Measurements from ENCODE around the gene IL18R1.

Gene IL18R1

GRCh38 chr2:102433973-102434654 lies 78.5 kb downstream of the IL18R1 start:
- no peak for DNase-seq (ENCODE audit: low spot score)

- DNase-seq (ENCODE audit: low spot score): no peak
These were observed 79.2 kb downstream of the IL18R1 start for GRCh38 chr2:102434655-102435381.

GRCh38 chr2:102435741-102436140 lies 80.1 kb downstream of the IL18R1 start:
- DNase-seq (ENCODE audit: low spot score): no peak

GRCh38 chr2:102436323-102436722 lies 80.7 kb downstream of the IL18R1 start:
- no peak for DNase-seq (ENCODE audit: low spot score)

GRCh38 chr2:102437122-102437521 lies 81.5 kb downstream of the IL18R1 start:
- DNase-seq (ENCODE audit: low spot score): no peak

GRCh38 chr2:102438111-102438510 lies 82.5 kb downstream of the IL18R1 start:
- DNase-seq (ENCODE audit: low spot score): no peak

- DNase-seq (ENCODE audit: low spot score): no peak
These were observed 83.0 kb downstream of the IL18R1 start for GRCh38 chr2:102438578-102438977.

GRCh38 chr2:102439065-102439695 lies 83.6 kb downstream of the IL18R1 start:
- DNase-seq (ENCODE audit: low spot score): peak; percentile 38

- peak; percentile 43 for DNase-seq (ENCODE audit: low spot score)
These were observed 87.6 kb downstream of the IL18R1 start for GRCh38 chr2:102442967-102443828.

- DNase-seq (ENCODE audit: low spot score): no peak
These were observed 88.6 kb downstream of the IL18R1 start for GRCh38 chr2:102444233-102444632.

- DNase-seq (ENCODE audit: low spot score): no peak
These were observed 91.3 kb downstream of the IL18R1 start for GRCh38 chr2:102446936-102447335.
